Middle frontal gyrus (tissue), 1 donor: ENCODE results near the gene HLTF.

Experiments
- DNase-seq: peaks from one replicate; pipeline ENCODE4 v3.0.0-alpha.2; 2015; ENCODE audit warnings: low spot score; ENCODE audit errors: extremely low spot score

The HLTF gene

DNA sequence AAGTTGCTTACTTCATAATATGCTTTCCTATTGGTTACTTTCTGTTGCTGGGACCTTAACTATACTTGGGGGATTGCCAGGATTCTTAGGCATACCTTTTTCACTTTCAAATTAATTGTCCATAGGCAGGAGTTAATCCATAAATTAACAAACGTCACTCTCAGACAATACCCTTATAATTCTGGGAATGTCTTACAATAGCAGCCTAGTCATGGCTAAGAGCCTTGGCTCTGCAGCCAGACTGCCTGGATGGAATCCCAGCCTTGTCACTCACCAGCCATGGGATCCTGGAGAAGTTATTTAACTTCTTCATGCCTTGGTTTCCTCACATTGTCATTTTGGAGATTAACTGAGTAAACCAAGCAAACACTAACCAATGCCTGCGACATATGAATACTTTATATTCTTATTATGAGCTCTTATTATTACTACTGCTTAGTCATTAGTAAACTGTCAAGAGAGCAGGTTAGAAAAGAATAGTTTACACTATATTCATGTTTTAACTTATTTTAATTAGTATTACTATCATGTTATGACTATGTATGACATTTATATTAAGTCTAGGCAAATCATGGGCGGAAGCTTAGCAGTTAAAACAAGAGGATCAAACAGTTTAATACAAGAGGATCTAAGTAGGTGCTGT, 66.0 kb downstream of the HLTF start:
- no peak for DNase-seq

DNA sequence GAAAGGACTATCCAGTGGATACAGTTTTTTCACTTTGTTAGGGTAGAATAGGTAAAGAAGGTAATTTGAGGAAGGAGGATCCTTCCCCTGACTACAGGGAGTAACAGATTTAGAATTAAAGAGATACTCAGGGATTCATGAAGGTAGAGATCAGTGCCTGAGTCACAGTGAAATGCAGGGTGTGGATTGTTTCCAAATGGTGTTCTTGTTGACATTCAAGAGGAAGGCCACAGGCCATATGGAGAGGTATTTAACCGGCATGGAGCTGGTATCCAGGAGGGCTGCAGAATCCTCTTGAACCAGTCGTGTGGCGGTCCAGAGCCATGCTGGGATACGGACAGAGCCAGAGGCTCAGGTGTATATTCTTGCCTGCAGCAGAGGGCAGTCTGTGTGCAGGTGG, 66.8 kb downstream of the HLTF start:
- DNase-seq, result no peak

DNA sequence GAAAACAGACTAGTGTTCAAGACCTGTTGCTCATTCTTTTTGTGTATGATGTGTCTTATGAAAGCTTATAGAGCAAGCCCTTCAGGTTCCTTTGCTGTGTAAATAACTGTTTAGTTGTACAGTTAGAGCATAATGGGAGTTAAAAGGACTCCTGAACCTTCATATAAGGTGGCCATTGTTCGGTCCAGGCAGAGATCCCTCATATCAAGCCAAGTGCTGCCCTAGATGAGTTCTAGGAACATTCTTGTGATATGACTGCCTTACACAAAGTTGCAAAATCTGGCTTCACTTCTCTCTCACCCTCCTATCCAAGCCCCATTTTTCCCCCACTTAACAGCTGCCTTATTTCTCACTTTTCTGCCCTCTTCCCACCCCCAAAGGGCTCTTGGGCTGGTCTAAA, 68.1 kb downstream of the HLTF start:
- DNase-seq, result no peak

DNA sequence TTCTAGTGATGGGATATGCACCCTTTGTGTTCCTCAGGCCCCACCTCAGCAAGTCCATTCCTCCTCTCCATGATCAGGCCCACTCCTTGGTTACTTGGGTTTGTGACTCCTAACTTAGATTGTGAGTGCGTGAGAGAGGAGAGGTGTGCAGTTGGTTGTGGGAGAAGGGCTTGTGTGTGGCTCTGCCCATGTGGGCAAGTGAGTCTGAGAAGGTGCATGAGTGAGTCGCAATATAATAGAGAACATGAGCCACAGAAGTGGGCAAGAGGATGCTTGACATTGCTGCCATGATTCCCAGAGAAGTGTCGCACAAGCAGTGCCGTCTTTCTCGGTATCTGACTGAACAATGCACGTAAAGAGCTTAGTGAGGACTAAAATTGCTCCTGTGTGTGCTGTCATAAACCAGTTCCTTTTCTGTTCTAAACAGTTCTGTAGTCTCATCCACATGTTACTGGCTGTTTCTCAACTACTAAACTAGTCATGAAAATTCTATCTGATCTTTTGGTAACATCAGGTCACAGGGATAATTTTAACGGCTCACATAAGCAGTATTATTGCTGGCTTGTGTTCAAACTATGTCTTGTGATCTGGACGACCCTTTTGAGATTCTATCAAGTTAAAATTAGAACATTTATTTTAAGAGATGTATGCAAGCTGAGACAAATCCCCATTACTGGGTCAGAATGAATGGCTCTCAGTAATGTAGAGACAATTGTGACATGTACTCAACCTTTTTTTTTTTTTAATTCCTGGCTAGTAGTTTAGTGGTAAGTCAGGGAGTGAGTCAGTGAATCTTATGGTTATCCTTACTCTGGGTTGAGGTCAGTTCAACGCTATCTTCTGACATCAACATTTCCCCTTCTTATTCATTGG, 69.4 kb downstream of the HLTF start:
- DNase-seq, result no peak

DNA sequence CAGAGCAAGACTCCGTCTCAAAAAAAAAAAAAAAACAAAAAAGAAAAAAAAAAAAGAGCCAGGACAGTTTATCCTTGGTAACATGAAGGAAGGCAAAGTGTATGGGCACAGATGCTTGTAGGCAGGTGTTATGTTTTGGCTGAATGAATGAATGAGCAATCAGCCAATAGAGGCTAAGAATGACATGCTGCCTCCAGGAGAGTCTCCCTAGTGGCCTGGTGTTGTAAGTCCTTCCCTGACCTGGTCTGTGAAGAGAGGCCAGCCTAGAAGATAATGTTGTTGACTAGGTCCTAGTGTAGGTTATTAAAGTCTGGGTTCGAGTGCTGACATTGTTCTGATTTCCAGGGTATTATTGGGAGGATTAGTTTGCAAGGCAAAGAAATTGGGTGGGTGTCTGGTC, 70.1 kb downstream of the HLTF start:
- no peak for DNase-seq

DNA sequence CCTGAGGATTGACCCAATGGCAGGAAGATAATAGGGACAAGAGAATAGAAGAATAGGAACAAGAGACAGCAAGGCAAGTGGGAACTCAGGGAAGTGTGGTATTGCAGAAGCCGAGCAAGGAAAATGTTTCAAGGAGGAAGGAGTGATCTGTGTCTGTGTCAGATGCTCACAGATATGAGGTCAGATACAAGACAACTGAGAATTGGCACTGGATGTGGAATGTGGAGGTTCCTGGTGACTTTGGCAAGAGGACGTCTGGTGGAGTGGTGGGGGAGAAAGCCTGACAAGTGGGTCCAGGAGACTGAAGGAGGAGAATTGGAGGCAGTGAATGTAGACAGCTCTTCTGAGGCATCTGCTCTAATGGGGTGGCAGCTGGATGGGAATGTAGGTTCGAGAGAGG, 70.9 kb downstream of the HLTF start:
- no peak for DNase-seq

DNA sequence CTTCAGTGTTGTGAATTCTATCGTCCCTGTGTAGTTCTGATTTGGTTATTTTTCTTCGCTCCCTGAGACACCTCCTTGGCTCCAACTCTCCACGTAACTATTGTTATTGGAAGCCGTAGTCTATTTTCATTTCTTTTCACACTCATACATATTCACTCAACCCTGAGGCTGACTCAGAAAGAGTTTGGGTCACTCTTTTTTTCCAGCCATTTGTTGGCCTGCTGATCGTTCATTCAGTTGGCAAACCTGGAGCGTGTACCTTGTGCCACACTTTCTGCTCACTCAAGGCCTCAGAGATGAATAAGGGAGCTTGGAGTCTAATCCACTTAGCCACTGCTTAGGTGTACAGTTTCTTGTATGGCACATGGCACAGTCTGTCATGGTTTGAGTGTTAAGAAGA, 72.6 kb downstream of the HLTF start:
- DNase-seq, result no peak

DNA sequence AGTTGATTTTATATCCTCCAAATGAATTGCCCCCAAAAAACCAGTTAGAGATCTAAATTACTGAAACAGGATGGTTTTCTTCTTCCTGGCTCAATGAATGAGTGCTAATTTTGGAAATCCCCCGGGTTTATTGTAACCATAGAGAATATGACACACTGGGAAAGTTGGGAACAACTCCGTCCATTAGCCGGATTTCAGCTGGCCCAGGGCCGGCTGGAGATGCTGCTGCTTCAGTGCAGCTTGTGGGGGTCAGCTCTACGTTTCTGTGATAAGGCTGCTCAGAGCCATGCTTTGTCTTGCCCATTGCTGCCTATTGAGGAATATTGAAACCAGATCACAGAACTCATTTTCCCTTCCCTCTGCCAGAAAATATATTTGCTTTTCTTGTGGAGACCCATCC, 74.7 kb downstream of the HLTF start:
- no peak for DNase-seq

DNA sequence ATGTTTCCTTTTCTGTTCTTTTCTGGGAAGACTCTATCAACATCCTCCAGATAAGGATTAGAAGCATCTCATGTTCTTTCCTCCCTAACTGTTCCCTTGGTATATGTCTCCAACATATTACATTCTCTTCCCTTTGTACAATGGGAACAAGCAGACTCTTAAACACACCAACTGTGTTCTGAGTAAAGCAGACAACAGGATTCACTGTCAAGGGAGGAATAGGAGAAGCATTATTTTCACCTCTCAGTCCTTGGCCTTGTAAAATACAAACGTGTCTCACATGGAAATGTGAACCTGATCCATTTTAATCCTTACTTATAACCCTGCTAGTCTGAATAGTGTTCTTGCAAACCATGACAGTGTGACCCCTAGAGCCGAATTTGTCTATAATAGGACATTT, 75.4 kb downstream of the HLTF start:
- DNase-seq, result no peak

DNA sequence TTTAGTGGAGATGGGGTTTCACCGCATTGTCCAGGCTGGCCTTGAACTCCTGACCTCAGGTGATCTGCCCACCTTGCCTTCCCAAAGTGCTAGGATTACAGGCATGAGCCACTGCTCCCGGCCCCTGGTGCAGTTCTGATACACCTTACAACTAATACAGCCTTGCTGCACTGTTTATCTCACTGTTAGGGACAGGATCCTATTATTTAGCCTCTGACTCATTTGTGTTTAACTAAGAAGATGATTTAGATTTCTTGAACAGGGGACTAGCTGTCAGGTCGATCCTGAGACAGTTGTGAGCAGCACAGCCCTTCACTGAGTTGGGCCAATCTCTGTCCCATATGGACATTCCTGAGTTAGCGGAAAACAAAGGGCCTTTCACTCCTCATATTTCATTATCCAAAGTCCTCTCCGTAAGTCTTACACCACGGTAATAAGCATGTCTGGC, 75.8 kb downstream of the HLTF start:
- no peak for DNase-seq

DNA sequence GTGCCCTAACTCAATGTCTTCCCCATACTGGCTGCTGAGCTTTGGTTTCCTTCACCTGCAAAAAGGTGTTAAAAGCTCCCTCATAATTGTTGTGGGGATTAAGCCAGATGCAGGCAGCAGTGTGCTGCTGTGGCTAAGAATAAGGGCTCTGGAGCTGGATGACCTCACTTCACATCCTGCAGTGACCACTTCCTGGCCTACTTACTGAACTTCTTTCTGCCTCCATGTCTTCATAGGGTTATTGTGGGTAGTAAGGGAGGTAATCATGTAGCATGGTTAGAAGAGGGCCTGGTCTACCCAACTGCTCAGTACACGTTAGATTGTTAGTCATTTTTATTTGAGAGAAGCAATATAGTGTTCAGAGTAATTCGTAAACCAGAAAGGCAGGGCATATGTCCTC, 76.6 kb downstream of the HLTF start:
- DNase-seq, result no peak

DNA sequence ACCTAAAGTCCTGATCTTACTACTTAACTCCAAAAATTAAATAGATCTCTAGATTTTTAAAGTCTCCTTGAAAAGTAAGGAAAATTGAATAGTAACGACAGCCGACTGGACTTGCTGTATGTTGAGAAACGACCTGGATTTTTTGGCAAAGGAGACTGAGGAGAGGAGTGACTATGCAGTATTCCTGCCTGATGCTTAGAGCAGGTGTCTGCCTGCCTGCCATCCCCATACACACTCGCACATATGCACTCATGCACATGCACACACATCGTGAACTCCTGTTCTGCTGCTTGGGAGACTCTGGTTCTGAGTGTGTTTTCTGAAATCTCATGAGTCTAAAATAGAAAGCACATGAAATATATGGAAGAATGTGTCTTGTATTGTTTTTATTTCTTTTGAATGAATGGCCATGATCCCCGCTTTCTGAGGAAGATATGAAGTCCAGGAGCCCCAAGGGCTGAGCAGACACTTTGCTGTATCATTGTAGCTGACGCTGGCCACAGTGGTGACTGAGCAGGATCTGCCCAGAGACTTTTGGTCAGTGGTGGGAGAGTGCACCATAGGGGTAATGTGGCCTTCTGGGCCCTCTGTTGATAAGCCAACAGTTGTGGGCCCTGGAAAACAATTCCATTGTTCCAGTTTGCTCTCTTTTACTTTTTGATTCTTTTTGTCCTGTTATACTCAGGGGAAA, 78.6 kb downstream of the HLTF start:
- no peak for DNase-seq

DNA sequence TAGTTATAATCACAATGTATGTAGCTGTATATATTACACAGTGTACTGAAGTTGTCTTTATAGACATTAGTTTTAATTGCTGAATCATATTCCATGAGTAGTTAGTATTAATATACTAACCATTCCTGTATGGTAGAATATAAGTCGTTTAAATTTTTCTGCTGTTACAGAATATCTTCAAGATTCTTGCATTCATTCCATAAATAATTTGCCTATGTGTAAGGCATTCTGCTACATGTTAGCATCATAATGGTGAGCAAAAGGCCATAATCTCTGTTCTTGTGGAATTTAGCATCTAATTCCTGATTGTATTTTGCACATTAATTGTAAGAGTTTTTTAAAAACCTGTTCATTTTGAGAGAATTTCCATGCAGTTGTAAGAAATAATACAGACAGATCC, 80.9 kb downstream of the HLTF start:
- no peak for DNase-seq

DNA sequence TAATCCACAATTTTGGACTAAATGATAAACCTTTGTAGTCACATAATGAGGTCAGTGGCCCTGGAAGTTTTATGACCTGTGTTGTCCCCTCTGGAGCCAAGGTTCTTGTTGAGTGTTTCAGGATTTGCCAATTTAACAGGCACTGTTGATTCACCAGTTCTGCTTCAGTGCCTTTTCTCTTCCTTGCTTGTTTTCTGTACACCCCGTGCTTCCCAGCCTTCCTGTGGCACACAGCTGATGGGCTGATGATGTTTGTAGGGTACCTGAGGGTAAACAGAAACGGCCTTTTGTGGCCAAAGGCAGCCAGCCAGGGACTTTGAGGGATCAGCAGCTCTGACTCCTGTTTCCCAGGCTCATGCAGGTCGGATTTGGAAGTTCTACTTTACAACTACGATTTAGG, 81.7 kb downstream of the HLTF start:
- no peak for DNase-seq

DNA sequence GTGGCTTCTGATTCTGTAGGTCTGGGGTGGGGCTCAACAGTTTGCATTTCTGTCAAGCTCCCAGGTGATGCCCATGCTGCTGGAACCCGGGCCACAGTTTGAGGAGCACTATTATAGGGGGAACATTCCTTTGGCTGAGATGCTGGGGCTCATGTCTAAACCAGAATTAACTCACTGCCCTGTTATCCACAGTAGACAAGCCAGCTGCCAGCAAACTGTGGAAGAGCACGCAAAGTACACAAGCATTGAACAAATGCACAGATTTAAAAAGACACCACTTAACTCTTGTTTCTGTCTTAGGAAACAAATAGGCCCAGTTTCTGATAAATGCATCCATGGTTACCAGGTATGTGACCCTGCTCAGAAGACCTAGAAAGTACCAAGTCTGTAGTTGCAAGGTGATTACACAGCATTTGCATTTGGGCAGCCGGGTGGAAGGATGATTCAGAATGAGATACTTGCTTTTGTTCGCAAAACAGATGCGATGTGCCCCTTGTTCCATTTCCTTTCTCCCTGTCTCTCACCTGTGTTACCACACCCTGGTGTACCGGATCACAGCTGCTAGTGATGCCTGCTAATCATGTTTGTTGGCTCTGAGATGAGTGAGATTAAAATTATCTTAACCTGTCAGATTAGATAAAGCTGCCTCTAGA, 82.6 kb downstream of the HLTF start:
- no peak for DNase-seq

DNA sequence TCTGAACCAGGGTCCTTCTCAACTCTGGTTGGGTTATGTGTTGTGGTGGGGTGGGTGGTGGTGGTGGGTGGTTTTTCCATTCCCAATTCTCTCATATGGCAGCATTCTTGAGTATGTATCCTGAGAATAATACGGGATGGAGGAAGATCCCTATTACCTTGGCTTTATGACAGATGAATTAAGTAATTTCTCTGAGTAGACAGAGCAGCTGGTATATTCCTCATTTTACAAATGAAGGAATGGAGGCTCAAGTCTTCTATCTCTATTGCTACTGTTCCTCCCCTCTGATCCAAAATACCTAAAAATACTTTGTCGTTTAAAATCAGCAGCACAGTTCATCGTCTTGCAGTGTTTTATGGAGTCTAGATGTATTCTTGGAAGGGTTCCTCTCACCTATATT, 84.6 kb downstream of the HLTF start:
- DNase-seq, result no peak

DNA sequence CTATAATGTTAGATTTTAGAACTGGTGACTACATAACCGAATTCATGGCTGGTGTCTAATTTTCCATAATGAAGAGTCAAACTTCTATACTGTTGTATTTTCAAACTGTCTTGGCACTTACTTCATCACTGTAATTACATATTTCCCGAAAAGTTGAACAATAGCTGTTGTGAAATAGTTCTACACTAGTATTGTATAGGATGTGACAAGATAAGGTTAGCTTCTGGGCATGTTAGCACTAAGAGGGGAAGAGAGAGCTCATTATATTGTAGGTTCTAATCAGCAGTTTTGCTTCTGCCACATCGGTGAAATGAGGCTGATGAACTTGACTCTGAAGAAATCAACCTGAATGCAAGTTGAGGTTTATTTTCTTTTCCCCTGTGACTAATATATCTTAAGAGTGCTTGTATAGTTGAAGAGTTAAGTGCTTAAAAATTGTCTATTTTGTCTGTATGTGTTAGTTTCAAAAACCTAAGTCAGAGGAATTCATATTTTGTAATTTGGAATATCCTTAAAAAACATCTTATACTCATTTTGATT, 86.1 kb downstream of the HLTF start:
- no peak for DNase-seq

DNA sequence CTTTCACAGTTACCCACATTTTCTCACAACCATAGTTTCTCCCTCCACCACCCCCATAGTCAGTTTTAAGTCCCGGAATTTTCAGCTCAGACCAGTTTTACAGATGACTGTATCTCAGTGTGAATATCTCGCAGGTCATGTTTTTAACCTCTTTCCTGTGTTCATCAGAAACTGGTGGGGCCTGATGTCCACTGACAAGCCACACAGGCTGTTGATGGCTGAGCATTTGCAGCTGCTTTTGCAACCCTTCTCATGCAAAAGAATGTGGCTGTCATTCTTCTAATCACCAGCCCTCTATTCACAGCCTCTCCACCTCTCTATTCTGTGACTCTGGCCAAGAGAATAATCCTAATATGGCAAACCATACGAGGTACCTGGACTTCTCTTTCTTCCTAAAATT, 86.5 kb downstream of the HLTF start:
- DNase-seq, result no peak

DNA sequence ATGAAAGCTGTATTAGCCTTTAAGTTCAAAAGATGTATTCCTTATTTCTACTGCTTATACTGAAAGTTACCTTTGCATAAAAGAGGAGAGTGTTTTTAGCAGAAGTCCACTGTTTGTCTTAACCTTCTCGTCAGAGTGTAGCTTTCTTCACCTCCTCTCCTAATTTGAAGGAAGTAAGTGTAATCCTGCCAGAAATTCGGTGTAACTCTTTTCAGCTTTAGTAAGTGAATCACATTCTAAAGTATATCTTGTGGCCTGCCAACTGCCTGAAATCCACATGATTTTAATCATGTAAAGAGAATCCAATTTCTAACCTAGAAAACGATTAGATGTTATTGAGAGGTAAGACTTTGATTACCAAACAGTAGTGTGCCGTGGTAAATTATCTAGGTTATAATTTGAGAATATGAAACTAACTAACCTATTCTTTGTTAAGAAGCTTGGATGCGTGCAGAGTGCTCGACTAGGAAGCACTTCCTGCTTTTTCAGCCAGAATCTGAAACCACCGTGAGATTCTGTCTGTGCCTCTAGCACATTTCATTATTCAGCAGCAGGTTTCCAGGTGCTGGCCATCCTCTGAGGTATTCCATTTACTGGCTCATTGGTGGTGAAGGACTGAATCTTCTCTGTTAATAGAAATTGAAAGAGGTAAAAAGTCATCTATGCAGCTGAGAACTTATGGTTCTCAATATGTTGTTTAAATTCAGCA, 87.5 kb downstream of the HLTF start:
- no peak for DNase-seq

DNA sequence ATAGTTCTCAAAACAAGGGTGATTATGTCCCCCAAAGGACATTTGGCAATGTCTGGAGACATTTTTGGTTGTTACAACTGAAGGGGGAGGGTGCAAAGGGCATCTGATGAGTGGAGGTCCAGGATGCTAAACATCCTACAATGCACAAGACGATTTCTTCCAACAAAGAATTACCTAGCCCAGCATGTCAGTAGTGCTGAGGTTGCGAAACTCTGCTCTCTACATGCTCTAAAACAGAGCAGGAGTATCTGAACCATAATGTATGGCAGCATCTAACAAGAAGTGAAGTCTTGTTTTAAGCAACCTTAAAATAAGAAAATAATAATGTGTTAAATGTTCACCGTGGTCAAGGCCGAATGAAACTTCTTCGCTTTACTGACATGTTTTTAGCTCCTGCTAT, 88.0 kb downstream of the HLTF start:
- no peak for DNase-seq

DNA sequence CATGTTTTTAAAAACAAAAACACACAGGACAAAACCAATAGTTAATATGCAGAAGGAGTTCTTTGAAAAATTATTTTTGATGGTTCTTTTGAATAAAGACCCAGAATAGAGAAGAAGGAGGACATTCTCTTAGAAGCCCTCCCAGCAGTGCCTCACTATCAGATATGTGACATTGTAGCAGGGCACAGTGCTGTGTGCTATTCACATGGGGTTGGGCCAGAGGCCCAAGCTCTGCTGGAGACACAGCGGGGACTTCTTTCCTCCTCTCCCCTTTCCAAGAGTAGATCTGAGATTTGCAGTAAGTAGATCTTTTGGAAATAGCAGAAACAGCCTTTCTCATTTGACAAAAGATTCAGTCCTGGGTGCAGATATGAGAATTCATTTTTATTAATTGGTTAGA, 88.7 kb downstream of the HLTF start:
- DNase-seq, result no peak
